PC-9 (cell line): ENCODE measurements around the gene NFIA.

Experiments
- CTCF ChIP-seq: fragments of 200-600 bp; sonication (generic); conservative IDR thresholded peaks from 2 replicates; pipeline ENCODE4 v1.6.1; 2017; ENCODE audit warnings: mixed run types, antibody characterized with exemption, mild to moderate bottlenecking, moderate library complexity
- EZH2 ChIP-seq: fragments of 200-600 bp; sonication (generic); IDR thresholded peaks from 2 replicates; pipeline ENCODE4 v1.8.0; 2017; ENCODE audit warnings: antibody characterized with exemption, low read depth

- TF ChIP-seq EZH2: no peak
- TF ChIP-seq CTCF: no peak
These were observed 359.4 kb downstream of the NFIA start for GRCh38 chr1:61441723-61442262.
